Measurements from ENCODE around the gene KIAA0040.
A peak's percentile ranks its signal among the peaks of the same experiment; 100 is the strongest.

The KIAA0040 gene

GRCh38 chr1:175200678-175201521 is 8.3 kb upstream of the KIAA0040 start:
- DNase-seq = no peak

- no peak for DNase-seq
Observed at GRCh38 chr1:175198332-175198731, 5.8 kb upstream of the KIAA0040 start.

- DNase-seq = peak; percentile 14
Observed at GRCh38 chr1:175197531-175197930, 5.0 kb upstream of the KIAA0040 start.

GRCh38 chr1:175195798-175196197 is 3.2 kb upstream of the KIAA0040 start:
- no peak for DNase-seq

- DNase-seq = no peak
Observed at GRCh38 chr1:175195281-175195680, 2.7 kb upstream of the KIAA0040 start.

- no peak for DNase-seq
Observed at GRCh38 chr1:175193527-175193910, 943 bp upstream of the KIAA0040 start.

- DNase-seq = no peak
Observed at GRCh38 chr1:175192111-175192629, 406 bp downstream of the KIAA0040 start.

GRCh38 chr1:175191659-175192058 is 917 bp downstream of the KIAA0040 start:
- DNase-seq = peak; percentile 13

- peak; percentile 72 for DNase-seq
Observed at GRCh38 chr1:175188936-175189335, 3.6 kb downstream of the KIAA0040 start.

- DNase-seq = no peak
Observed at GRCh38 chr1:175186433-175187160, 6.0 kb downstream of the KIAA0040 start.

GRCh38 chr1:175185903-175186302 is 6.7 kb downstream of the KIAA0040 start:
- DNase-seq = no peak

- no peak for DNase-seq
Observed at GRCh38 chr1:175183586-175183985, 9.0 kb downstream of the KIAA0040 start.

GRCh38 chr1:175182201-175182746 is 10.3 kb downstream of the KIAA0040 start:
- no peak for DNase-seq

GRCh38 chr1:175179837-175180590 is 12.6 kb downstream of the KIAA0040 start:
- no peak for DNase-seq

- no peak for DNase-seq
Observed at GRCh38 chr1:175178456-175178855, 14.1 kb downstream of the KIAA0040 start.

GRCh38 chr1:175178056-175178455 is 14.5 kb downstream of the KIAA0040 start:
- no peak for DNase-seq

- DNase-seq = no peak
Observed at GRCh38 chr1:175176246-175176645, 16.3 kb downstream of the KIAA0040 start.

GRCh38 chr1:175174309-175175102 is 18.1 kb downstream of the KIAA0040 start:
- DNase-seq = no peak

GRCh38 chr1:175173531-175173930 is 19.0 kb downstream of the KIAA0040 start:
- DNase-seq = no peak

- DNase-seq = no peak
Observed at GRCh38 chr1:175172503-175172902, 20.1 kb downstream of the KIAA0040 start.

GRCh38 chr1:175171036-175171913 is 21.3 kb downstream of the KIAA0040 start:
- DNase-seq = no peak

All from CD4-positive, alpha-beta T cell treated with Interferon gamma for 1 hour (primary cell).